ENCODE results near the gene KRTAP29-1.

- peak; percentile 65 for TF ChIP-seq CTCF (IDR thresholded peaks at IDR 0.05; ENCODE audit: low read depth, low read length, poor library complexity, severe bottlenecking)
- TF ChIP-seq EZH2phosphoT487 (IDR thresholded peaks at IDR 0.05; ENCODE audit: borderline replicate concordance, low read length), result no peak
These were observed 26.8 kb upstream of the KRTAP29-1 start for GRCh38 chr17:41329279-41329948.

Data from DOHH2 (cell line).